Loucy (cell line): ENCODE data around the gene IL36B.

ENCODE experiments used
- H2AFZ ChIP-seq: fragments of 200-600 bp; sonication (generic); 2 replicates; pipeline ENCODE4 v1.6.0; 2016; ENCODE audit warnings: antibody characterized with exemption, mild to moderate bottlenecking, low read length, moderate library complexity
- H3F3A ChIP-seq: fragments of 200-600 bp; 2 replicates; pipeline ENCODE4 v1.6.0; 2016; ENCODE audit warnings: antibody characterized with exemption, low read depth, mild to moderate bottlenecking
- H3K27me3 ChIP-seq: fragments of 200-600 bp; sonication (generic); 2 replicates; pipeline ENCODE4 v1.6.1; 2014; ENCODE audit warnings: low read length, mild to moderate bottlenecking; ENCODE audit not compliant: insufficient read depth, poor library complexity, severe bottlenecking
- H3K36me3 ChIP-seq: fragments of 200-600 bp; sonication (generic); 2 replicates; pipeline ENCODE4 v1.6.1; 2016; ENCODE audit warnings: low read length; ENCODE audit not compliant: insufficient read depth
- H3K4me1 ChIP-seq: fragments of 200-600 bp; sonication (generic); 2 replicates; pipeline ENCODE4 v1.5.1; 2014; ENCODE audit warnings: low read length, mild to moderate bottlenecking; ENCODE audit not compliant: insufficient read depth, poor library complexity, severe bottlenecking
- H3K4me2 ChIP-seq: fragments of 200-600 bp; sonication (generic); 2 replicates; pipeline ENCODE4 v1.6.0; 2014; ENCODE audit warnings: antibody characterized with exemption, low read length, low read depth, mild to moderate bottlenecking; ENCODE audit not compliant: poor library complexity, severe bottlenecking
- H3K4me3 ChIP-seq: fragments of 200-600 bp; sonication (generic); 2 replicates; pipeline ENCODE4 v1.5.1; 2014; ENCODE audit warnings: low read length, mild to moderate bottlenecking, mixed read lengths; ENCODE audit not compliant: poor library complexity, severe bottlenecking
- H3K79me2 ChIP-seq: fragments of 200-600 bp; sonication (generic); 2 replicates; pipeline ENCODE4 v1.6.1; 2014; ENCODE audit warnings: low read length; ENCODE audit not compliant: insufficient read depth
- H3K9ac ChIP-seq: fragments of 200-600 bp; sonication (generic); 2 replicates; pipeline ENCODE4 v1.6.0; 2014; ENCODE audit warnings: mild to moderate bottlenecking, low read depth, low read length, moderate library complexity; ENCODE audit not compliant: poor library complexity, severe bottlenecking
- H3K9me2 ChIP-seq: fragments of 200-600 bp; sonication (generic); replicated peaks from 2 replicates; pipeline ENCODE4 v1.6.1; 2016; ENCODE audit warnings: low read depth, low read length, mixed read lengths
- H3K9me3 ChIP-seq: fragments of 200-600 bp; sonication (generic); 2 replicates; pipeline ENCODE4 v1.6.1; 2014; ENCODE audit warnings: mild to moderate bottlenecking, antibody characterized with exemption, low read length, low read depth; ENCODE audit not compliant: insufficient read depth
- H4K20me1 ChIP-seq: fragments of 200-600 bp; sonication (generic); 2 replicates; pipeline ENCODE4 v1.6.0; 2014; ENCODE audit warnings: antibody characterized with exemption, low read length, mild to moderate bottlenecking; ENCODE audit not compliant: insufficient read depth, poor library complexity, severe bottlenecking
- CTCF ChIP-seq: fragments of 200-600 bp; sonication (generic); conservative IDR thresholded peaks from 2 replicates; pipeline ENCODE4 v1.5.1; 2014; ENCODE audit warnings: mild to moderate bottlenecking, antibody characterized with exemption, low read length
- EZH2phosphoT487 ChIP-seq: fragments of 200-600 bp; IDR thresholded peaks from 2 replicates; pipeline ENCODE4 v1.6.1; 2018; ENCODE audit warnings: antibody characterized with exemption, mild to moderate bottlenecking, moderate library complexity, borderline replicate concordance

IL36B gene

GRCh38 chr2:113060396-113060795 lies 7.7 kb upstream of the IL36B start:
- no peak for TF ChIP-seq EZH2phosphoT487
- TF ChIP-seq CTCF, result no peak
- Histone ChIP-seq H3K27me3 (no peaks in the 10 kb centered on the region), H3K4me1 (no peaks in the 10 kb centered on the region), H3K4me2 (no peak overlapping the region), H3K4me3 (no peak overlapping the region), H3K9me3 (no peaks in the 10 kb centered on the region; the same call in 1 of the 2 replicates), H4K20me1 (no peaks in the 10 kb centered on the region), H3K9me2 (no peaks in the 10 kb centered on the region), H3F3A (no peaks in the 10 kb centered on the region), H3K36me3 (no peaks in the 10 kb centered on the region), H3K79me2 (no peaks in the 10 kb centered on the region), H2AFZ (no peak overlapping the region), H3K9ac (no peak overlapping the region)

GRCh38 chr2:113058998-113059960 lies 6.6 kb upstream of the IL36B start, which contains the start of gene IL36RN:
IL36RN (plus strand) TSS chr2:113059198; CDS start chr2:113059439, 241 bp downstream.
- no peaks in the 10 kb centered on the region for H3K27me3 ChIP-seq
- no peaks in the 10 kb centered on the region for H3K4me1 ChIP-seq
- TF ChIP-seq CTCF, result no peak
- TF ChIP-seq EZH2phosphoT487, result no peak
- H3K36me3 ChIP-seq, result no peaks in the 10 kb centered on the region
- no peaks in the 10 kb centered on the region for H3F3A ChIP-seq
- no peak within 1 kb of the TSS for H3K9ac ChIP-seq
- no peaks in the 10 kb centered on the region for H3K79me2 ChIP-seq
- H3K9me3 ChIP-seq, result no peaks in the 10 kb centered on the region; the same call in 1 of the 2 replicates
- no peak within 1 kb of the TSS for H2AFZ ChIP-seq
- H3K4me3 ChIP-seq, result no peak within 1 kb of the TSS
- no peaks in the 10 kb centered on the region for H4K20me1 ChIP-seq
- H3K9me2 ChIP-seq, result no peaks in the 10 kb centered on the region
- H3K4me2 ChIP-seq, result no peak within 1 kb of the TSS

GRCh38 chr2:113058411-113058994 lies 5.8 kb upstream of the IL36B start:
- Histone ChIP-seq H3K27me3 (no peaks in the 10 kb centered on the region), H3K4me2 (no peak overlapping the region), H3K36me3 (no peaks in the 10 kb centered on the region), H3K9me3 (no peaks in the 10 kb centered on the region; the same call in 1 of the 2 replicates), H3K79me2 (no peaks in the 10 kb centered on the region), H4K20me1 (no peaks in the 10 kb centered on the region), H3K9ac (no peak overlapping the region), H3K9me2 (no peaks in the 10 kb centered on the region), H3K4me1 (no peaks in the 10 kb centered on the region), H2AFZ (no peak overlapping the region), H3F3A (no peaks in the 10 kb centered on the region), H3K4me3 (no peak overlapping the region)
- TF ChIP-seq EZH2phosphoT487 (no peak), CTCF (no peak)
